ENCODE data around the gene BAG3.

BAG3 gene

GRCh38 chr10:119667562-119668328 is 16.6 kb downstream of the BAG3 start:
- no peak for DNase-seq (ENCODE audit: low read depth)

DNA sequence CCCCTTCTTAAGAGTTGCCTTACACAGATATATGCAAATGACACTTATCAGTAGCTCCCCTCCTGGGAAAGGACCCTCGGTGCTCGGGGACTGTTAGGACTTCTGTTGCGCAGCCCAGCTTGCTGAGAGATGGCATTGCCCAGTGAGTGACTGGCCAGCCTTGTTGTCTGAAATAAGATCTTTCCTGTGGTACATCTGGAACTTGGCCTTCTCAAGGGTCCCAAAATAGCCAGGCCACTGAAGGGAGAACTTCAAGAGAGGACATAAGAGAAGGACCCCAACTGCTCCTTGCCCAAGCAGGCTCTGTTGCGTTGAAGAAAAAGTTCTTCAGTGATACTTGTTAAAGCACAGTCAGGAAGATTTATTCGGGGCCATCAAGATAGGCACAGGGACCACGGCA is 17.3 kb downstream of the BAG3 start:
- no peak for DNase-seq (ENCODE audit: low read depth)

GRCh38 chr10:119669331-119669730 is 18.2 kb downstream of the BAG3 start:
- DNase-seq (ENCODE audit: low read depth) = no peak

DNA sequence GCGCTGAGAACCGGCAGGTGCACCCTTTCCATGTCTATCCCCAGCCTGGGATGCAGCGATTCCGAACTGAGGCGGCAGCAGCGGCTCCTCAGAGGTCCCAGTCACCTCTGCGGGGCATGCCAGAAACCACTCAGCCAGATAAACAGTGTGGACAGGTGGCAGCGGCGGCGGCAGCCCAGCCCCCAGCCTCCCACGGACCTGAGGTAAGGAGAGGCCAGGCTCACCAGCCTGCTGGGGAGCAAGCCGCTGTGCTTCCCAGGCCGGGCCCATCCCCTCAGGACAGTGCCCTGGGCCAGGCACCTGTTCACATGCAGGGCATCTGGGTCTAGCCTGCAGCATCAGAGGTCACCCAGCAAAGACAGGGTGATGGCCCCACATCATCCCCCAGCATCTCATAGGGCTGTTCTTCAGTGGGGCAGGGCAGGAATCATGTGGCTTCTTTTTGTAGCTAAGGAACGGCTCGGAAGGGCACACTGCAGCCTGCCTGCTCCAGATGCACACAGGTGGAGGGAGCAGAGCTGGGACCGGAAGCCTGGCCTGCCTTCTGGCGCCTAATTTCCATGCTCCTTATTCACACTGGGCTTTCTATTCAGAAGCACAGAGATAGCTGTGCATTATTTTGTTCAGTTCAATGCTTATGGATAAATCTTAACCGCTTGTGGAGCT is 18.9 kb downstream of the BAG3 start:
- DNase-seq (ENCODE audit: low read depth) = no peak

DNA sequence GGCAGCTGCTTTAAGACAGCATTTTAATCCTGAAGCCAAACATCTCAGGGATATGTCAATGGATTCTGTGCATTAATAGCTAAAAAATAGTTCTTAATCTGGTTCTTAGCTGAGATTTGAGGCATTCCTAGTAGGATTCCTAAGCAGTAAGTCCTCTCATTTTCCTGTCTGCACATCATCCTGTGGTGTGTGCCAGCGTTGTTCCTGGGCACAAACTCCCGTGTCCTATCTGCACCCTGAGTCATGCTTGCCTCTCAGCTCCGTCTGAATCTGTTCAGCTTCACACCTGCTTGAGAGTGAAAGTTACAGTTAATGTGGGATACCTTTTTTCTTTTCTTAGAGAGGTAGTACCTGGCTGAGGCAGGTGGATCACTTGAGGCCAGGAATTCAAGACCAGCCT is 19.5 kb downstream of the BAG3 start:
- DNase-seq (ENCODE audit: low read depth) = no peak

GRCh38 chr10:119671381-119671780 is 20.2 kb downstream of the BAG3 start:
- no peak for DNase-seq (ENCODE audit: low read depth)

DNA sequence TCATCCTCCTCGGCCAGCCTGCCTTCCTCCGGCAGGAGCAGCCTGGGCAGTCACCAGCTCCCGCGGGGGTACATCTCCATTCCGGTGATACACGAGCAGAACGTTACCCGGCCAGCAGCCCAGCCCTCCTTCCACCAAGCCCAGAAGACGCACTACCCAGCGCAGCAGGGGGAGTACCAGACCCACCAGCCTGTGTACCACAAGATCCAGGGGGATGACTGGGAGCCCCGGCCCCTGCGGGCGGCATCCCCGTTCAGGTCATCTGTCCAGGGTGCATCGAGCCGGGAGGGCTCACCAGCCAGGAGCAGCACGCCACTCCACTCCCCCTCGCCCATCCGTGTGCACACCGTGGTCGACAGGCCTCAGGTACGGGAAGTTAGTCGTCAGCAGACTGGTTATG is 21.1 kb downstream of the BAG3 start:
- no peak for DNase-seq (ENCODE audit: low read depth)

- no peak for DNase-seq (ENCODE audit: low read depth)
Measured at GRCh38 chr10:119673271-119673670, 22.1 kb downstream of the BAG3 start.

- DNase-seq (ENCODE audit: low read depth) = no peak
Measured at GRCh38 chr10:119675483-119676170, 24.4 kb downstream of the BAG3 start.

DNA sequence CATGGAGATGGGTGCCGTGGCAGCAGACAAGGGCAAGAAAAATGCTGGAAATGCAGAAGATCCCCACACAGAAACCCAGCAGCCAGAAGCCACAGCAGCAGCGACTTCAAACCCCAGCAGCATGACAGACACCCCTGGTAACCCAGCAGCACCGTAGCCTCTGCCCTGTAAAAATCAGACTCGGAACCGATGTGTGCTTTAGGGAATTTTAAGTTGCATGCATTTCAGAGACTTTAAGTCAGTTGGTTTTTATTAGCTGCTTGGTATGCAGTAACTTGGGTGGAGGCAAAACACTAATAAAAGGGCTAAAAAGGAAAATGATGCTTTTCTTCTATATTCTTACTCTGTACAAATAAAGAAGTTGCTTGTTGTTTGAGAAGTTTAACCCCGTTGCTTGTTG is 25.9 kb downstream of the BAG3 start:
- no peak for DNase-seq (ENCODE audit: low read depth)

DNA sequence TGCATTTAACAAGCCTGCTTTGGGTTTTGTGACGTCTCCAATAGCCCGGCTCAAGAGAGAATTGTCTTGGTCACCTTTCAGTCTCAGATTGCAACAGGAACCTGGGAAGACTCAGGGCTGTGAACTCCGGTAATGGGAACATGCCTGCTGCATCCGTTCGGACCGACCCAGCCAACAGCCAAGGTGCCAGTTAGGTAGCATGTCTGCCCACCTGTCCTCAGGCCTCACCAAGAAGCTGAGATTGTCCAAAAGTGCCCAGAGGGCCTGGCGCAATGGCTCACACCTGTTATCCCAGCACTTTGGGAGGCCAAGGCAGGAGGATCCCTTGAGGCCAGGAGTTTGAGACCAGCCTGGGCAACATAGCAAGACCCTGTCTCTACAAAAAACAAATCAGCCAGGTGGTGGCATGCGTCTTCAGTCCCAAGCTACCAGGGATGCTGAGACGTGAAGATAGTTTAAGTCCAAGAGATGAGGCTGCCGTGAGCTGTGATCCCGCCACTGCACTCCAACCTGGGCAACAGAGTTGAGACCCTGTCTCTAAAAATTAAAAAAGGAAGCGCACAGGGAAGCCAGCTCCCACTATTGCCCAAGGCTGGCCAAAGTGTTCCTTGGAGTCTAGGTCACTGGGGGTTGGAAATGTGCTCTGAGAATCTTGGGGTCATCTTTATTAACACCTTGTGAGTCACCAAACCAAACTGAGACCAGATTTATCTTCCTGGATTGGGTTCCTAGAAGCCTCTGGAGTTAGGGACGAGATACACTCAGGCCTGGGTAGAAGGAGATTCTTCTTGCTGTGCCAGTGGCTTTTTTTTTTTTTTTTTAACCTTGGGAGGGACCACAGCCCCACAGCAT is 26.9 kb downstream of the BAG3 start:
- no peak for DNase-seq (ENCODE audit: low read depth)

GRCh38 chr10:119679480-119679829 is 28.3 kb downstream of the BAG3 start:
- DNase-seq (ENCODE audit: low read depth) = no peak

DNA sequence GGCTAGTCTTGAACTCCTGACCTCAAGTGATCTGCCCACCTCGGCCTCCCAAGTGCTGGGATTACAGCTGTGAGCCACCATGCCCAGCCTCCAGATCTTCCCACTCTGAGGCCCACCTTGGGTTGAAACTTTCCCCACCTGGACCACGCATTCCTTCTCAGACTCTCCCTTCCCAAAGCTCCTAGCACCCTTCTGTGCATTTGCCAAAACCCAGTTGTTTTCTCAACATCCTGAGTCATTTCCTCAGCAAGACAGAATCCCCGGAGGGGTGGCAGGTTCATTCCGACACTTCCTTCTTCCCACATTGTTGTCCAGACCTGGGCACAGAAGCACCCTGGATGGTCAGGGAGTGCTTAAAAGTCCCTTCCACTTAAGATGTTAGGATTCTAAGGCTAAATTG is 28.9 kb downstream of the BAG3 start:
- DNase-seq (ENCODE audit: low read depth) = no peak

DNA sequence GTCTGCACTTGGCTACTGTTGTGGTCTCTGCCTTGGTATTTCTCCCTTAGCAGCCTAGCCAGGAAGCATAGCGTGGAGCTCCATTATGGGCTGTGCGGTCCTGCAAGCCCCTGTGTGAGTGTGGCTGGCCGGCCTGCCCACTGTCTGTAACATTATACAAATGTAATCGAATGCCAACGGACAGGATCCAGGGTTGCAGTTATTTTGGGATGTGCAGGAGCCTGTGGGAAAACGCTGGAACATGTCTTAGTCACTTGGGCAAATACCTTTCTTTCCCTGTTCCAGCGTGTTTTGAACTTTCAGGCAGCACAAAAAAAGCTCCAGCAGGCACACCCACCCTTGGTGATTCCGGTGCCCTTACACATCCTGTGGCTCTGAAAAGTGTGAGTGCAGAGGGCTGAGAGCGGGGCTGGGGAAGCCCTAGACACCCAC is 29.5 kb downstream of the BAG3 start:
- no peak for DNase-seq (ENCODE audit: low read depth)

GRCh38 chr10:119686465-119687191 is 35.4 kb downstream of the BAG3 start:
- peak; percentile 77 for DNase-seq (ENCODE audit: low read depth)

GRCh38 chr10:119687192-119688032 is 36.2 kb downstream of the BAG3 start:
- no peak for DNase-seq (ENCODE audit: low read depth)

DNA sequence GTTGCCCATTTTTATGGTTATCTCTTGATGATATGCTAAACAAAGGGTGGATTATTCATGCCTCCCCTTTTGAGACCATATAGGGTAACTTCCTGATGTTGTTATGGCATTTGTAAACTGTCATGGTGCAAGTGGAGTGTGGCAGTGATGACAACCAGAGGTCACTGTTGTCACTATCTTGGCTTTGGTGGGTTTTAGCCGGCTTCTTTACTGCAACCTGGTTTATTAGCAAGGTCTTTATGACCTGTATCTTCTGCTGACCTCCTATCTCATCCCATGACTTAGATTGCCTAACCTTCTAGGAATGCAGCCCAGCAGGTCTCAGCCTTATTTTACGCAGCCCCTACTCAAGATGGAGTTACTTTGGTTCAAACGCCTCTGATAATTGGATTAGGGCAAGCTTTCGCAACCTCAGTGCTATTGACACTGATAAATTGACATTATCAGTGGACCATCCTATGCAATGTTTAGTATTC is 36.9 kb downstream of the BAG3 start:
- no peak for DNase-seq (ENCODE audit: low read depth)

- DNase-seq (ENCODE audit: low read depth) = no peak
Measured at GRCh38 chr10:119689016-119689580, 37.9 kb downstream of the BAG3 start.

GRCh38 chr10:119691726-119692125 is 40.5 kb downstream of the BAG3 start:
- DNase-seq (ENCODE audit: low read depth) = no peak

DNA sequence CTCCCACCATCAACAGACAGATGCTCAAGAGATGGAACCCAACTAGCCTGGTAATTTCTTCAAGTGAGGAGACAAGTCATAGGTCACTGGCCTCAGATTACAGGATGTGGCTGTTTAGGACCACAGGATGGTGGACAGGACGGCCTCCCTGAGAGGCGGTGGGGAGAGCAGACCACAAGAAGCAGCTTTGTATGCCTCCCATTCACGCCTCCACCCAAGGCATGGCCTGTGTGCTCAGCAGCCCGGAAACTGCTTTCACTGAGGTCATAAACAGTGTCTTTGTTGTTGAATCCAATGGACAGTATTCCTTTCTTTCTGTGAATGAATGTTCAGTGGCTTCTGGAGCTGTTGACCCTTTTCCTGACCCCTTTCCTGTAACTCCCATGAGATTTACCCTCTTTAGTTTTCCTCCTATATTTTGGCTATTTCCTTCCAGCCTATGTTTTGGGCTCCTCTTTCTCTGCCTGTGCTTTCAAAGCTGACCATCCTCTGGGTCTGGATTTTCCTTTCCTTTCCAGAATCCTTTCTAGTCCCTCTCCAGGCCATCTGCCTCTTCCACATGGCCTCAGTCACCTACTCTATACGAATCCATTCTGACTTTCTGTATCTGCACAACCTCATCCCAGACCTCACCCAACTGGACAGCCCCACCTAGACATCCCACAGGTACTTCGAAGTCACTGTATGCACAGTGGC is 42.2 kb downstream of the BAG3 start:
- no peak for DNase-seq (ENCODE audit: low read depth)
